SK-N-SH (cell line): ENCODE results near the gene UCMA. TPM values are rescaled to one million over a fixed set of nuclear protein-coding genes. Genes with fewer than 3 reads are reported as not detected.

ENCODE experiments used
- CTCF ChIA-PET: fragments of 300-600, 350-600 bp; formaldehyde crosslinking; extraction: SDS; loops from one replicate; lab custom pipeline; 2021; lab: Yijun Ruan, JAX
- POLR2A ChIA-PET: fragments of 350-600 bp; sonication (Branson Sonifier 250); formaldehyde crosslinking; extraction: SDS; loops from one replicate; lab custom pipeline; 2020; ENCODE audit warnings: antibody characterized with exemption, inconsistent platforms; lab: Yijun Ruan, JAX
- DNase-seq: peaks from one replicate; pipeline ENCODE4 v3.0.0; 2012
- H2AFZ ChIP-seq: fragments of 200-600 bp; sonication (generic); 2 replicates; pipeline ENCODE4 v1.8.1; 2016; ENCODE audit warnings: antibody characterized with exemption, mild to moderate bottlenecking, low read depth
- H3F3A ChIP-seq: fragments of 200-600 bp; sonication (generic); replicated peaks from 2 replicates; pipeline ENCODE3; 2016; ENCODE audit warnings: antibody characterized with exemption, mild to moderate bottlenecking; ENCODE audit not compliant: insufficient read depth
- H3K27ac ChIP-seq, 2 experiments: fragments of 200-500 bp in 1 of 2; fragments of 200-600 bp in 1 of 2; sonication (Bioruptor generic) in 1 of 2; sonication (generic), shearing (Covaris generic) in 1 of 2; 2 replicates each; pipeline versions ENCODE4 v1.5.1 to v1.6.1; 2014 to 2016; ENCODE audit warnings: low read depth in 2 of 2, inconsistent platforms in 1 of 2, low read length in 1 of 2, mild to moderate bottlenecking in 1 of 2, mixed read lengths in 1 of 2
- H3K27me3 ChIP-seq: fragments of 200-600 bp; sonication (generic), shearing (Covaris generic); 2 replicates; pipeline ENCODE4 v1.6.1; 2016; ENCODE audit warnings: mixed run types; ENCODE audit not compliant: insufficient read depth
- H3K36me3 ChIP-seq, 2 experiments: fragments of 200-500 bp in 1 of 2; fragments of 200-600 bp in 1 of 2; sonication (Bioruptor generic) in 1 of 2; sonication (generic) in 1 of 2; replicated peaks in 1 of 2; 2 replicates each; pipeline versions ENCODE3 to v1.5.1; 2014 to 2016; ENCODE audit warnings: low read length in 1 of 2, mild to moderate bottlenecking in 1 of 2; ENCODE audit not compliant: insufficient read depth in 2 of 2, control insufficient read depth in 1 of 2
- H3K4me1 ChIP-seq, 2 experiments: fragments of 200-500 bp in 1 of 2; fragments of 200-600 bp in 1 of 2; sonication (Bioruptor generic) in 1 of 2; sonication (generic), shearing (Covaris generic) in 1 of 2; 2 replicates each; pipeline versions ENCODE4 v1.5.1 to v1.6.1; 2014 to 2016; ENCODE audit warnings: low read depth in 1 of 2, low read length in 1 of 2, mixed run types in 1 of 2; ENCODE audit not compliant: insufficient read depth in 2 of 2, control insufficient read depth in 1 of 2
- H3K4me2 ChIP-seq: fragments of 200-600 bp; sonication (generic), shearing (Covaris generic); 2 replicates; pipeline ENCODE4 v1.6.1; 2017; ENCODE audit warnings: mixed run types
- H3K4me3 ChIP-seq, 2 experiments: fragments of 200-500 bp in 1 of 2; fragments of 200-600 bp in 1 of 2; sonication (Bioruptor generic) in 1 of 2; sonication (generic), shearing (Covaris generic) in 1 of 2; 2 replicates each; pipeline versions ENCODE4 v1.5.1 to v1.8.1; 2014 to 2016; ENCODE audit warnings: low read depth in 2 of 2, inconsistent platforms in 1 of 2, low read length in 1 of 2, mild to moderate bottlenecking in 1 of 2, mixed read lengths in 1 of 2, moderate library complexity in 1 of 2
- H3K79me2 ChIP-seq: fragments of 200-600 bp; sonication (generic); 2 replicates; pipeline ENCODE4 v1.8.1; 2017; ENCODE audit warnings: mild to moderate bottlenecking; ENCODE audit not compliant: insufficient read depth
- H3K9ac ChIP-seq: fragments of 200-600 bp; sonication (generic); 2 replicates; pipeline ENCODE4 v1.6.1; 2017; ENCODE audit warnings: mixed run types
- H3K9me2 ChIP-seq: fragments of 200-600 bp; sonication (generic); 2 replicates; pipeline ENCODE4 v1.6.1; 2017; ENCODE audit warnings: mixed run types
- H3K9me3 ChIP-seq: fragments of 200-600 bp; sonication (generic); 2 replicates; pipeline ENCODE4 v1.6.1; 2017; ENCODE audit warnings: mixed run types, mild to moderate bottlenecking, moderate library complexity
- H4K20me1 ChIP-seq: fragments of 200-600 bp; sonication (generic); 2 replicates; pipeline ENCODE4 v1.6.1; 2017; ENCODE audit warnings: mild to moderate bottlenecking, mixed run types; ENCODE audit not compliant: insufficient read depth
- CHD2 ChIP-seq: fragments of 150-350 bp; IDR thresholded peaks from 2 replicates; pipeline ENCODE4 v1.6.1; 2018; ENCODE audit warnings: low read length; ENCODE audit not compliant: partially characterized antibody
- ELF1 ChIP-seq: IDR thresholded peaks from 2 replicates; pipeline ENCODE4 v1.4.0; 2012
- GABPA ChIP-seq: IDR thresholded peaks from 2 replicates; pipeline ENCODE4 v1.4.0; 2012; ENCODE audit warnings: low read depth, mild to moderate bottlenecking
- MXI1 ChIP-seq: IDR thresholded peaks from 2 replicates; pipeline ENCODE4 v1.6.1; 2012; ENCODE audit warnings: mild to moderate bottlenecking, low read depth, low read length, improper control_type of control experiment
- NRF1 ChIP-seq: IDR thresholded peaks from 2 replicates; pipeline ENCODE4 v1.6.1; 2012; ENCODE audit warnings: low read depth, mild to moderate bottlenecking, low read length
- POLR2AphosphoS5 ChIP-seq: IDR thresholded peaks from 2 replicates; pipeline ENCODE4 v1.6.1; 2012; ENCODE audit warnings: low read depth, low read length
- RCOR1 ChIP-seq: fragments of 150-350 bp; IDR thresholded peaks from 2 replicates; pipeline ENCODE4 v1.6.1; 2017; ENCODE audit warnings: antibody characterized with exemption, low read length
- RFX5 ChIP-seq: IDR thresholded peaks from 2 replicates; pipeline ENCODE4 v1.6.1; 2012; ENCODE audit warnings: mild to moderate bottlenecking, improper control_type of control experiment, low read length
- RXRA ChIP-seq: IDR thresholded peaks from 2 replicates; pipeline ENCODE4 v1.4.0; 2012; ENCODE audit warnings: low read depth, mild to moderate bottlenecking, borderline replicate concordance
- SIN3A ChIP-seq: IDR thresholded peaks from 2 replicates; pipeline ENCODE4 v1.6.1; 2012; ENCODE audit warnings: low read depth, mild to moderate bottlenecking, low read length, moderate library complexity, borderline replicate concordance
- TAF1 ChIP-seq: IDR thresholded peaks from 2 replicates; pipeline ENCODE4 v1.6.1; 2012; ENCODE audit warnings: low read depth, mild to moderate bottlenecking, low read length, moderate library complexity, borderline replicate concordance
- TCF12 ChIP-seq: IDR thresholded peaks from 2 replicates; pipeline ENCODE4 v1.4.0; 2012
- YY1 ChIP-seq: IDR thresholded peaks from 2 replicates; pipeline ENCODE4 v1.4.0; 2012; ENCODE audit warnings: low read depth, mild to moderate bottlenecking
- WGBS: methylation state at CpG from one replicate; pipeline ENCODE4 v1.1.6; 2017; ENCODE audit warnings: low lambda C conversion rate; 5-methylcytosine and 5-hydroxymethylcytosine counted together
- polyA plus RNA-seq, 3 experiments: library from polyadenylated mRNA; depleted of rRNA; stranded (reverse); fragments of >200 nt; gene quantifications; 2 replicates each; pipeline ENCODE4 v1.2.3, GENCODE V29; 2012
- small RNA-seq, 7 experiments: library from RNA; depleted of rRNA; stranded (forward); fragments of <200 nt; gene quantifications; one replicate each; pipeline ENCODE3, GENCODE V24; 2012
- TF ChIP-seq, protein P1 (sequence below): IDR thresholded peaks from 2 replicates; pipeline ENCODE4; 2012
- TF ChIP-seq, protein P2 (sequence below): fragments of 150-350 bp; IDR thresholded peaks from 2 replicates; pipeline ENCODE4 v1.6.1; 2017; ENCODE audit warnings: antibody characterized with exemption, low read length, low read depth, borderline replicate concordance
- TF ChIP-seq, protein P3 (sequence below): IDR thresholded peaks from 2 replicates; pipeline ENCODE4 v1.4.0; 2012; ENCODE audit warnings: low read depth
- TF ChIP-seq, protein P4 (sequence below): IDR thresholded peaks from 2 replicates; pipeline ENCODE4 v1.6.1; 2012; ENCODE audit warnings: mild to moderate bottlenecking, low read depth, low read length, moderate library complexity

UCMA gene
- polyA plus RNA-seq, 1 of the 3 experiments (the other 2 are of a cell fraction) = not detected

DNA sequence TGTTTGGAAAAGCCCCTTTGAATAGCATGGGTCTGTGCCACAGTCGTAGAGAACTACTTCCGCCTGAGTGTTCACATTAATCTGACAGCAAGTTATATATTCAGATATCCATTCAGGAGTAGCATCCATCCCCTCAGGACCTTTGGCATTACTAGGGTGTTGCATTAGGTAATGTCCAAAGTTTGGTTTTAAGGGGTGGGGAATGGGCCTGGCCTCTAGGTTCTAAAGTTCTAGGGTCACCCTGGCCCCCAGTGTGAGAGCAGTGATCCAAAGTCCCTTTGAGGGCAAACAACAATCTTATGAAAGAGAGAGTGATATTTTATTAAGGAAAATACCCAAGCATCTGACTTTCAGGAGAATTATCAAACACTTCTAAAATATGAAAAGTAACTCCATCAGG, 60.6 kb downstream of the UCMA start:
- H3K9ac ChIP-seq = no peak overlapping the region
- H4K20me1 ChIP-seq = no peaks in the 10 kb centered on the region
- ChIA-PET POLR2A (no interaction called here), CTCF (interaction anchor here (0.9 to 2.3 kb wide), 3 partner anchors 13 to 129 kb away, joined by 3 to 6 read pairs (median 4); partner anchors contain the start of gene MCM10)
- H3K79me2 ChIP-seq = peaks cover 8% of the 10 kb centered on the region; the same call in 1 of the 2 replicates
- no peaks in the 10 kb centered on the region for H3K4me1 ChIP-seq
- no peak overlapping the region for H2AFZ ChIP-seq
- H3F3A ChIP-seq = no peaks in the 10 kb centered on the region
- H3K9me3 ChIP-seq = no peaks in the 10 kb centered on the region
- H3K36me3 ChIP-seq = peaks cover 5 to 10% of the 10 kb centered on the region in 2 experiments
- DNase-seq = no peak
- no peak overlapping the region for H3K4me2 ChIP-seq
- 100% methylated on average over 2 of the region's 2 CpGs for WGBS
- H3K27ac ChIP-seq = no peak overlapping the region
- TF ChIP-seq TAF1 (no peak), RCOR1 (no peak), MXI1 (no peak), GABPA (no peak), YY1 (no peak), TCF12 (no peak), RFX5 (no peak), NRF1 (no peak), RXRA (no peak), SIN3A (no peak), POLR2AphosphoS5 (no peak), ELF1 (no peak), CHD2 (no peak)
- TF ChIP-seq, protein P1, sequence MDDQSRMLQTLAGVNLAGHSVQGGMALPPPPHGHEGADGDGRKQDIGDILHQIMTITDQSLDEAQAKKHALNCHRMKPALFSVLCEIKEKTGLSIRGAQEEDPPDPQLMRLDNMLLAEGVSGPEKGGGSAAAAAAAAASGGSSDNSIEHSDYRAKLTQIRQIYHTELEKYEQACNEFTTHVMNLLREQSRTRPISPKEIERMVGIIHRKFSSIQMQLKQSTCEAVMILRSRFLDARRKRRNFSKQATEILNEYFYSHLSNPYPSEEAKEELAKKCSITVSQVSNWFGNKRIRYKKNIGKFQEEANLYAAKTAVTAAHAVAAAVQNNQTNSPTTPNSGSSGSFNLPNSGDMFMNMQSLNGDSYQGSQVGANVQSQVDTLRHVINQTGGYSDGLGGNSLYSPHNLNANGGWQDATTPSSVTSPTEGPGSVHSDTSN = no peak
- TF ChIP-seq, protein P2, sequence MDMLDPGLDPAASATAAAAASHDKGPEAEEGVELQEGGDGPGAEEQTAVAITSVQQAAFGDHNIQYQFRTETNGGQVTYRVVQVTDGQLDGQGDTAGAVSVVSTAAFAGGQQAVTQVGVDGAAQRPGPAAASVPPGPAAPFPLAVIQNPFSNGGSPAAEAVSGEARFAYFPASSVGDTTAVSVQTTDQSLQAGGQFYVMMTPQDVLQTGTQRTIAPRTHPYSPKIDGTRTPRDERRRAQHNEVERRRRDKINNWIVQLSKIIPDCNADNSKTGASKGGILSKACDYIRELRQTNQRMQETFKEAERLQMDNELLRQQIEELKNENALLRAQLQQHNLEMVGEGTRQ = no peak
- TF ChIP-seq, protein P3, sequence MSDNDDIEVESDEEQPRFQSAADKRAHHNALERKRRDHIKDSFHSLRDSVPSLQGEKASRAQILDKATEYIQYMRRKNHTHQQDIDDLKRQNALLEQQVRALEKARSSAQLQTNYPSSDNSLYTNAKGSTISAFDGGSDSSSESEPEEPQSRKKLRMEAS = no peak
- TF ChIP-seq, protein P4, sequence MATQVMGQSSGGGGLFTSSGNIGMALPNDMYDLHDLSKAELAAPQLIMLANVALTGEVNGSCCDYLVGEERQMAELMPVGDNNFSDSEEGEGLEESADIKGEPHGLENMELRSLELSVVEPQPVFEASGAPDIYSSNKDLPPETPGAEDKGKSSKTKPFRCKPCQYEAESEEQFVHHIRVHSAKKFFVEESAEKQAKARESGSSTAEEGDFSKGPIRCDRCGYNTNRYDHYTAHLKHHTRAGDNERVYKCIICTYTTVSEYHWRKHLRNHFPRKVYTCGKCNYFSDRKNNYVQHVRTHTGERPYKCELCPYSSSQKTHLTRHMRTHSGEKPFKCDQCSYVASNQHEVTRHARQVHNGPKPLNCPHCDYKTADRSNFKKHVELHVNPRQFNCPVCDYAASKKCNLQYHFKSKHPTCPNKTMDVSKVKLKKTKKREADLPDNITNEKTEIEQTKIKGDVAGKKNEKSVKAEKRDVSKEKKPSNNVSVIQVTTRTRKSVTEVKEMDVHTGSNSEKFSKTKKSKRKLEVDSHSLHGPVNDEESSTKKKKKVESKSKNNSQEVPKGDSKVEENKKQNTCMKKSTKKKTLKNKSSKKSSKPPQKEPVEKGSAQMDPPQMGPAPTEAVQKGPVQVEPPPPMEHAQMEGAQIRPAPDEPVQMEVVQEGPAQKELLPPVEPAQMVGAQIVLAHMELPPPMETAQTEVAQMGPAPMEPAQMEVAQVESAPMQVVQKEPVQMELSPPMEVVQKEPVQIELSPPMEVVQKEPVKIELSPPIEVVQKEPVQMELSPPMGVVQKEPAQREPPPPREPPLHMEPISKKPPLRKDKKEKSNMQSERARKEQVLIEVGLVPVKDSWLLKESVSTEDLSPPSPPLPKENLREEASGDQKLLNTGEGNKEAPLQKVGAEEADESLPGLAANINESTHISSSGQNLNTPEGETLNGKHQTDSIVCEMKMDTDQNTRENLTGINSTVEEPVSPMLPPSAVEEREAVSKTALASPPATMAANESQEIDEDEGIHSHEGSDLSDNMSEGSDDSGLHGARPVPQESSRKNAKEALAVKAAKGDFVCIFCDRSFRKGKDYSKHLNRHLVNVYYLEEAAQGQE = no peak
- TF ChIP-seq, all 33 proteins: peak for 0
- H3K9me2 ChIP-seq = no peaks in the 10 kb centered on the region
- no peak overlapping the region for H3K4me3 ChIP-seq
- no peaks in the 10 kb centered on the region for H3K27me3 ChIP-seq

Small RNA genes within 50 kb of the gene (small RNA-seq; reads per million reads assigned to genes)
- gene RNU6-6P = 0 reads per million in 7 experiments

Other genes starting within 250 kb of the UCMA start
- 0.02 and 0.05 TPM in 2 replicates for gene CCDC3, start 232.7 kb downstream of the UCMA start, polyA plus RNA-seq (2012; rRNA removed)
- 21.6 and 22.4 TPM in 2 replicates for gene OPTN, start 134.2 kb downstream of the UCMA start, polyA plus RNA-seq (2012; rRNA removed)
- 5.1 and 5.5 TPM in 2 replicates for gene MCM10, start 72.8 kb downstream of the UCMA start, polyA plus RNA-seq (2012; rRNA removed)
- gene PHYH, start 65.7 kb upstream of the UCMA start, polyA plus RNA-seq (2012; rRNA removed) = 15.6 and 16.2 TPM in 2 replicates
- gene SEPHS1, start 113.9 kb upstream of the UCMA start, polyA plus RNA-seq (2012; rRNA removed) = 64.8 and 79.8 TPM in 2 replicates